Liver (tissue), 9 donors: ENCODE measurements around the gene SERPINB7. TPM values are rescaled to one million over a fixed set of nuclear protein-coding genes. Genes with fewer than 3 reads are reported as not detected.

ENCODE experiments used
- DNase-seq: peaks from one replicate; pipeline ENCODE4 v3.0.0-alpha.2; 2017; ENCODE audit warnings: low spot score
- H3K27ac ChIP-seq, 2 donors: one replicate each; pipeline ENCODE4 v1.7.0; 2013; ENCODE audit warnings: inconsistent platforms in 2 of 2, low read length in 2 of 2, control low read depth in 1 of 2, low read depth in 1 of 2, mild to moderate bottlenecking in 1 of 2
- H3K27me3 ChIP-seq, 4 donors: one replicate each; pipeline versions ENCODE4 v1.6.1 to v1.7.0; 2013; ENCODE audit warnings: low read length in 3 of 4, inconsistent platforms in 1 of 4, mild to moderate bottlenecking in 1 of 4, moderate library complexity in 1 of 4; ENCODE audit not compliant: control insufficient read depth in 4 of 4, insufficient read depth in 4 of 4
- H3K36me3 ChIP-seq, 4 donors: one replicate each; pipeline versions ENCODE4 v1.6.1 to v1.7.0; 2013; ENCODE audit warnings: low read length in 3 of 4, mild to moderate bottlenecking in 3 of 4, low read depth in 1 of 4, moderate library complexity in 1 of 4; ENCODE audit not compliant: control insufficient read depth in 4 of 4, insufficient read depth in 3 of 4
- H3K4me1 ChIP-seq, 4 donors: one replicate each; pipeline versions ENCODE4 v1.6.1 to v1.7.0; 2013; ENCODE audit warnings: low read length in 3 of 4, mild to moderate bottlenecking in 3 of 4, moderate library complexity in 1 of 4; ENCODE audit not compliant: control insufficient read depth in 4 of 4, insufficient read depth in 4 of 4
- H3K4me3 ChIP-seq, 3 donors: one replicate each; pipeline versions ENCODE4 v1.6.1 to v1.7.0; 2013; ENCODE audit warnings: low read length in 3 of 3, control low read depth in 1 of 3, low read depth in 1 of 3, mild to moderate bottlenecking in 1 of 3
- H3K9ac ChIP-seq, 2 donors: one replicate each; pipeline ENCODE4 v1.7.0; 2013; ENCODE audit warnings: low read length in 2 of 2, mild to moderate bottlenecking in 2 of 2, moderate library complexity in 2 of 2, control low read depth in 1 of 2, low read depth in 1 of 2
- H3K9me3 ChIP-seq, 4 donors: one replicate each; pipeline versions ENCODE4 v1.6.1 to v1.7.0; 2013; ENCODE audit warnings: low read length in 3 of 4; ENCODE audit not compliant: control insufficient read depth in 4 of 4
- EGR1 ChIP-seq, 2 donors: IDR thresholded peaks; 2 replicates each; pipeline ENCODE4 v1.6.1; 2016 to 2018; ENCODE audit warnings: antibody characterized with exemption in 2 of 2, low read depth in 2 of 2
- FOXA1 ChIP-seq: IDR thresholded peaks from 2 replicates; pipeline ENCODE4 v1.6.1; 2016; ENCODE audit warnings: antibody characterized with exemption
- HNF4G ChIP-seq: IDR thresholded peaks from 2 replicates; pipeline ENCODE4 v1.6.1; 2016; ENCODE audit warnings: antibody characterized with exemption
- JUND ChIP-seq, 2 donors: IDR thresholded peaks; 2 replicates each; pipeline ENCODE4 v1.6.1; 2016; ENCODE audit warnings: antibody characterized with exemption in 2 of 2
- NR2F2 ChIP-seq: IDR thresholded peaks from 2 replicates; pipeline ENCODE4 v1.6.1; 2016; ENCODE audit warnings: antibody characterized with exemption
- RAD21 ChIP-seq, 2 donors: IDR thresholded peaks; 2 replicates each; pipeline ENCODE4 v1.6.1; 2016; ENCODE audit warnings: antibody characterized with exemption in 2 of 2, mild to moderate bottlenecking in 2 of 2
- RXRA ChIP-seq, 2 donors: IDR thresholded peaks; 2 replicates each; pipeline ENCODE4 v1.6.1; 2017 to 2018; ENCODE audit warnings: antibody characterized with exemption in 2 of 2, mild to moderate bottlenecking in 1 of 2
- TAF1 ChIP-seq: conservative IDR thresholded peaks from 2 replicates; pipeline ENCODE4 v1.6.1; 2016; ENCODE audit warnings: antibody characterized with exemption, mild to moderate bottlenecking
- YY1 ChIP-seq: IDR thresholded peaks from 2 replicates; pipeline ENCODE4 v1.6.1; 2016; ENCODE audit warnings: antibody characterized with exemption, mild to moderate bottlenecking
- whole genome bisulfite sequencing: extraction: QIAGEN DNeasy Blood & Tissue Kit; methylation state at CpG from one replicate; pipeline ENCODE4 v1.1.7; 2013; 5-methylcytosine and 5-hydroxymethylcytosine counted together
- polyA plus RNA-seq, 2 donors: library from polyadenylated mRNA; stranded (reverse) in 1 of 2; unstranded in 1 of 2; fragments of 200-250 nt in 1 of 2; fragments of >200 nt in 1 of 2; fragmentation: Nextera tagmentation in 1 of 2; extraction: Ambion mirVana in 1 of 2; gene quantifications; one replicate each; pipeline versions ENCODE4 v1.2.1 to v1.2.3, GENCODE V29; 2013 to 2015
- total RNA-seq, 2 donors: library from RNA; depleted of rRNA; stranded (reverse); fragments of >200 nt; gene quantifications; one replicate each; pipeline ENCODE4 v1.2.3, GENCODE V29; 2014
- TF ChIP-seq, protein P1 (sequence below): IDR thresholded peaks from 2 replicates; pipeline ENCODE4 v1.6.1; 2016; ENCODE audit warnings: antibody characterized with exemption, mild to moderate bottlenecking
- TF ChIP-seq, protein P2 (sequence below): IDR thresholded peaks from 2 replicates; pipeline ENCODE4 v1.6.1; 2016; ENCODE audit warnings: antibody characterized with exemption
- TF ChIP-seq, protein P3 (sequence below): fragments of 150-350 bp; IDR thresholded peaks from 2 replicates; pipeline ENCODE4 v1.5.1; 2017; ENCODE audit warnings: improper control_type of control experiment, low read depth, low read length; ENCODE audit not compliant: missing input control
- donor health status: healthy.
- donor health status: healthy.
- donor health status: healthy.
- donor health status: healthy.
- donor health status: healthy.

SERPINB7 gene
- total and polyA plus RNA-seq, 4 donors, result not detected

DNA sequence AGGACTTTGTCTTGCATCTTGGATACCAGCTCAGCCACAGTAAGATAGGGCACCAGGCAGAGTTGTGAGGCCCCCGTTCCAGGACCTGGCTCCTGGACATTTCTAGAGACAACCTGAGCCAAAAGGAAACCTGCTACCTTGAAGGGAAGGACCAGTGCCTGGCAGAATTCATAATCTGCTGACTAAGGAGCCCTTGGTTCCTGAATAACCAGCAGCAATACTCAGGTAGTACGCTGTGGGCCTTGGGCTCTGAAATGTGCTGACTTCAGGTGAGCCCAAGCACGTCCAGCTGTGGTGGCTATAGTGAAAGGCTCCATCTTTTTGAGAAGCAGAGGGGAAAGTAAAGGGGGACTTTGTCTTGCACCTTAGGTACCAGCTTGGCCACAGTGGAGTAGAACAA, 44.0 kb upstream of the SERPINB7 start (continued):
- TF ChIP-seq, protein P1, sequence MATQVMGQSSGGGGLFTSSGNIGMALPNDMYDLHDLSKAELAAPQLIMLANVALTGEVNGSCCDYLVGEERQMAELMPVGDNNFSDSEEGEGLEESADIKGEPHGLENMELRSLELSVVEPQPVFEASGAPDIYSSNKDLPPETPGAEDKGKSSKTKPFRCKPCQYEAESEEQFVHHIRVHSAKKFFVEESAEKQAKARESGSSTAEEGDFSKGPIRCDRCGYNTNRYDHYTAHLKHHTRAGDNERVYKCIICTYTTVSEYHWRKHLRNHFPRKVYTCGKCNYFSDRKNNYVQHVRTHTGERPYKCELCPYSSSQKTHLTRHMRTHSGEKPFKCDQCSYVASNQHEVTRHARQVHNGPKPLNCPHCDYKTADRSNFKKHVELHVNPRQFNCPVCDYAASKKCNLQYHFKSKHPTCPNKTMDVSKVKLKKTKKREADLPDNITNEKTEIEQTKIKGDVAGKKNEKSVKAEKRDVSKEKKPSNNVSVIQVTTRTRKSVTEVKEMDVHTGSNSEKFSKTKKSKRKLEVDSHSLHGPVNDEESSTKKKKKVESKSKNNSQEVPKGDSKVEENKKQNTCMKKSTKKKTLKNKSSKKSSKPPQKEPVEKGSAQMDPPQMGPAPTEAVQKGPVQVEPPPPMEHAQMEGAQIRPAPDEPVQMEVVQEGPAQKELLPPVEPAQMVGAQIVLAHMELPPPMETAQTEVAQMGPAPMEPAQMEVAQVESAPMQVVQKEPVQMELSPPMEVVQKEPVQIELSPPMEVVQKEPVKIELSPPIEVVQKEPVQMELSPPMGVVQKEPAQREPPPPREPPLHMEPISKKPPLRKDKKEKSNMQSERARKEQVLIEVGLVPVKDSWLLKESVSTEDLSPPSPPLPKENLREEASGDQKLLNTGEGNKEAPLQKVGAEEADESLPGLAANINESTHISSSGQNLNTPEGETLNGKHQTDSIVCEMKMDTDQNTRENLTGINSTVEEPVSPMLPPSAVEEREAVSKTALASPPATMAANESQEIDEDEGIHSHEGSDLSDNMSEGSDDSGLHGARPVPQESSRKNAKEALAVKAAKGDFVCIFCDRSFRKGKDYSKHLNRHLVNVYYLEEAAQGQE, result no peak

DNA sequence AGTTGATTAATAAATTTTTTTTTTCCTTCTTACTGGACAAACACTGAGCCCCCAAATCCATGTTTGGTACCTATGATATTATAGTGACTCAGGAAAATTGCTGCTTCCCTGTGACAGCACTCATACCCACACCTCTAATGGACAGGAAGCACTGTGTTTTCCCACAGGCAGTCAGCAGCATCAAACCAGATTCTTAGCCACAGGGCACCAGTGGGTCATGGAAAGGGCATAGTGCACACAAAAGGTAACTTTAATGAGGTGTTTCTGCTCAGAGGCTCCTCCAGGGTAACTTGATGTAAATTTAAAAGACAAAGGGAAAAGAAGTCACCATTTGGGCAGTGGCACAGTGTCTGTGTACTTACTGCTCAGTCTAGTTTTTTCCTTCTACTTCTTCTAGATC, 38.3 kb upstream of the SERPINB7 start:
- Histone ChIP-seq H3K36me3 (no peaks in the 10 kb centered on the region), H3K27me3 (no peaks in the 10 kb centered on the region), H3K9me3 (no peaks in the 10 kb centered on the region), H3K4me3 (no peak overlapping the region), H3K4me1 (no peaks in the 10 kb centered on the region), H3K9ac (no peak overlapping the region), H3K27ac (no peak overlapping the region)
- TF ChIP-seq, protein P2, sequence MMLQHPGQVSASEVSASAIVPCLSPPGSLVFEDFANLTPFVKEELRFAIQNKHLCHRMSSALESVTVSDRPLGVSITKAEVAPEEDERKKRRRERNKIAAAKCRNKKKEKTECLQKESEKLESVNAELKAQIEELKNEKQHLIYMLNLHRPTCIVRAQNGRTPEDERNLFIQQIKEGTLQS, result no peak
- TF ChIP-seq, protein P3, sequence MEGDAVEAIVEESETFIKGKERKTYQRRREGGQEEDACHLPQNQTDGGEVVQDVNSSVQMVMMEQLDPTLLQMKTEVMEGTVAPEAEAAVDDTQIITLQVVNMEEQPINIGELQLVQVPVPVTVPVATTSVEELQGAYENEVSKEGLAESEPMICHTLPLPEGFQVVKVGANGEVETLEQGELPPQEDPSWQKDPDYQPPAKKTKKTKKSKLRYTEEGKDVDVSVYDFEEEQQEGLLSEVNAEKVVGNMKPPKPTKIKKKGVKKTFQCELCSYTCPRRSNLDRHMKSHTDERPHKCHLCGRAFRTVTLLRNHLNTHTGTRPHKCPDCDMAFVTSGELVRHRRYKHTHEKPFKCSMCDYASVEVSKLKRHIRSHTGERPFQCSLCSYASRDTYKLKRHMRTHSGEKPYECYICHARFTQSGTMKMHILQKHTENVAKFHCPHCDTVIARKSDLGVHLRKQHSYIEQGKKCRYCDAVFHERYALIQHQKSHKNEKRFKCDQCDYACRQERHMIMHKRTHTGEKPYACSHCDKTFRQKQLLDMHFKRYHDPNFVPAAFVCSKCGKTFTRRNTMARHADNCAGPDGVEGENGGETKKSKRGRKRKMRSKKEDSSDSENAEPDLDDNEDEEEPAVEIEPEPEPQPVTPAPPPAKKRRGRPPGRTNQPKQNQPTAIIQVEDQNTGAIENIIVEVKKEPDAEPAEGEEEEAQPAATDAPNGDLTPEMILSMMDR, result no peak
- TF ChIP-seq YY1 (no peak), RXRA (IDR thresholded peaks at IDR 0.05) (no peak), FOXA1 (no peak), NR2F2 (no peak), HNF4G (no peak), EGR1 (IDR thresholded peaks at IDR 0.05; ENCODE audit: low read depth in 2 of 2) (no peak), TAF1 (no peak)
- TF ChIP-seq, protein P1, result no peak
- DNase-seq, result no peak

DNA sequence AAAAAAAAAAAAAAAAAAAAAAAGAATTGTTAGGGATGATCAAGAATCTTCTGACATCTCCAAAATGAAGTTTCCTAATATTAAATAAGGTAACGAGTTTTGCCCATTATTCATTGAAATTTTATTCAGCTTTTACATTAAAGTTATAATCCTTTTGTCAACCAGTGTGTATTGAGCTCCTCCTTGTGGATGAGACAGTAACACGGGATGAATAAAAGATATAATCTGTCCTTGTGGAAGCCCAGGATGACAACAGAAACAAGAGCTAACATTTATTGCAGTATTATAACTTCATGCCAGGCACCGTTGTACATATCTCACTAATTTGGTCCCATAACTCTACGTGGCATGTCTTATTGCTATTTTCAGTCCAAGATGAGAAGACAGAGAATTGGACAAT, 33.4 kb upstream of the SERPINB7 start:
- DNase-seq, result no peak
- Histone ChIP-seq H3K27ac (no peak overlapping the region), H3K36me3 (no peaks in the 10 kb centered on the region), H3K9me3 (no peaks in the 10 kb centered on the region), H3K27me3 (no peaks in the 10 kb centered on the region), H3K9ac (no peak overlapping the region), H3K4me1 (no peaks in the 10 kb centered on the region), H3K4me3 (no peak overlapping the region)
- TF ChIP-seq JUND (IDR thresholded peaks at IDR 0.05) (no peak), RAD21 (IDR thresholded peaks at IDR 0.05) (peak; percentile 82 to 84)
- TF ChIP-seq, protein P3, result peak; percentile 46
- WGBS, result 43% methylated on average over 4 of the region's 4 CpGs
